ENCODE measurements around the gene ERAL1.

Gene ERAL1

GRCh38 chr17:28856028-28856574 lies 1.3 kb downstream of the ERAL1 start:
- Histone ChIP-seq H3K4me3 (replicated peaks; ENCODE audit: insufficient read depth, low read length) (no peak overlapping the region), H3K27ac (replicated peaks) (no peak overlapping the region), H3K27me3 (ENCODE audit: insufficient read depth, poor library complexity, severe bottlenecking) (no peaks in the 10 kb centered on the region)
- DNase-seq (ENCODE audit: low read depth in 1 of 2, low spot score in 1 of 2) = no peak
- TF ChIP-seq, protein P1, sequence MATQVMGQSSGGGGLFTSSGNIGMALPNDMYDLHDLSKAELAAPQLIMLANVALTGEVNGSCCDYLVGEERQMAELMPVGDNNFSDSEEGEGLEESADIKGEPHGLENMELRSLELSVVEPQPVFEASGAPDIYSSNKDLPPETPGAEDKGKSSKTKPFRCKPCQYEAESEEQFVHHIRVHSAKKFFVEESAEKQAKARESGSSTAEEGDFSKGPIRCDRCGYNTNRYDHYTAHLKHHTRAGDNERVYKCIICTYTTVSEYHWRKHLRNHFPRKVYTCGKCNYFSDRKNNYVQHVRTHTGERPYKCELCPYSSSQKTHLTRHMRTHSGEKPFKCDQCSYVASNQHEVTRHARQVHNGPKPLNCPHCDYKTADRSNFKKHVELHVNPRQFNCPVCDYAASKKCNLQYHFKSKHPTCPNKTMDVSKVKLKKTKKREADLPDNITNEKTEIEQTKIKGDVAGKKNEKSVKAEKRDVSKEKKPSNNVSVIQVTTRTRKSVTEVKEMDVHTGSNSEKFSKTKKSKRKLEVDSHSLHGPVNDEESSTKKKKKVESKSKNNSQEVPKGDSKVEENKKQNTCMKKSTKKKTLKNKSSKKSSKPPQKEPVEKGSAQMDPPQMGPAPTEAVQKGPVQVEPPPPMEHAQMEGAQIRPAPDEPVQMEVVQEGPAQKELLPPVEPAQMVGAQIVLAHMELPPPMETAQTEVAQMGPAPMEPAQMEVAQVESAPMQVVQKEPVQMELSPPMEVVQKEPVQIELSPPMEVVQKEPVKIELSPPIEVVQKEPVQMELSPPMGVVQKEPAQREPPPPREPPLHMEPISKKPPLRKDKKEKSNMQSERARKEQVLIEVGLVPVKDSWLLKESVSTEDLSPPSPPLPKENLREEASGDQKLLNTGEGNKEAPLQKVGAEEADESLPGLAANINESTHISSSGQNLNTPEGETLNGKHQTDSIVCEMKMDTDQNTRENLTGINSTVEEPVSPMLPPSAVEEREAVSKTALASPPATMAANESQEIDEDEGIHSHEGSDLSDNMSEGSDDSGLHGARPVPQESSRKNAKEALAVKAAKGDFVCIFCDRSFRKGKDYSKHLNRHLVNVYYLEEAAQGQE (IDR thresholded peaks at IDR 0.05; ENCODE audit: insufficient replicate concordance, low read depth) = no peak
- TF ChIP-seq GABPA (IDR thresholded peaks at IDR 0.05; ENCODE audit: low read depth) (no peak), POLR2AphosphoS5 (IDR thresholded peaks at IDR 0.05; ENCODE audit: low read depth) (no peak), SPI1 (IDR thresholded peaks at IDR 0.05; ENCODE audit: borderline replicate concordance, low read depth) (no peak)
- TF ChIP-seq, protein P2, sequence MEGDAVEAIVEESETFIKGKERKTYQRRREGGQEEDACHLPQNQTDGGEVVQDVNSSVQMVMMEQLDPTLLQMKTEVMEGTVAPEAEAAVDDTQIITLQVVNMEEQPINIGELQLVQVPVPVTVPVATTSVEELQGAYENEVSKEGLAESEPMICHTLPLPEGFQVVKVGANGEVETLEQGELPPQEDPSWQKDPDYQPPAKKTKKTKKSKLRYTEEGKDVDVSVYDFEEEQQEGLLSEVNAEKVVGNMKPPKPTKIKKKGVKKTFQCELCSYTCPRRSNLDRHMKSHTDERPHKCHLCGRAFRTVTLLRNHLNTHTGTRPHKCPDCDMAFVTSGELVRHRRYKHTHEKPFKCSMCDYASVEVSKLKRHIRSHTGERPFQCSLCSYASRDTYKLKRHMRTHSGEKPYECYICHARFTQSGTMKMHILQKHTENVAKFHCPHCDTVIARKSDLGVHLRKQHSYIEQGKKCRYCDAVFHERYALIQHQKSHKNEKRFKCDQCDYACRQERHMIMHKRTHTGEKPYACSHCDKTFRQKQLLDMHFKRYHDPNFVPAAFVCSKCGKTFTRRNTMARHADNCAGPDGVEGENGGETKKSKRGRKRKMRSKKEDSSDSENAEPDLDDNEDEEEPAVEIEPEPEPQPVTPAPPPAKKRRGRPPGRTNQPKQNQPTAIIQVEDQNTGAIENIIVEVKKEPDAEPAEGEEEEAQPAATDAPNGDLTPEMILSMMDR (IDR thresholded peaks at IDR 0.05; ENCODE audit: insufficient read depth, low read length) = no peak

- TF ChIP-seq, protein P1 (IDR thresholded peaks at IDR 0.05; ENCODE audit: insufficient replicate concordance, low read depth) = no peak
- TF ChIP-seq, protein P2 (IDR thresholded peaks at IDR 0.05; ENCODE audit: insufficient read depth, low read length) = no peak
- no peak for TF ChIP-seq POLR2AphosphoS5 (IDR thresholded peaks at IDR 0.05; ENCODE audit: low read depth)
- no peak for TF ChIP-seq GABPA (IDR thresholded peaks at IDR 0.05; ENCODE audit: low read depth)
- TF ChIP-seq SPI1 (IDR thresholded peaks at IDR 0.05; ENCODE audit: borderline replicate concordance, low read depth) = no peak
- no peak overlapping the region for H3K27ac ChIP-seq (replicated peaks)
- DNase-seq (ENCODE audit: low read depth in 1 of 2, low spot score in 1 of 2) = no peak
- no peak overlapping the region for H3K4me3 ChIP-seq (replicated peaks; ENCODE audit: insufficient read depth, low read length)
- H3K27me3 ChIP-seq (ENCODE audit: insufficient read depth, poor library complexity, severe bottlenecking) = no peaks in the 10 kb centered on the region
Measured at GRCh38 chr17:28857905-28858800, 3.3 kb downstream of the ERAL1 start.

GRCh38 chr17:28858801-28859355 lies 4.1 kb downstream of the ERAL1 start:
- TF ChIP-seq GABPA (IDR thresholded peaks at IDR 0.05; ENCODE audit: low read depth) = no peak
- TF ChIP-seq SPI1 (IDR thresholded peaks at IDR 0.05; ENCODE audit: borderline replicate concordance, low read depth) = no peak
- TF ChIP-seq POLR2AphosphoS5 (IDR thresholded peaks at IDR 0.05; ENCODE audit: low read depth) = no peak
- TF ChIP-seq, protein P1 (IDR thresholded peaks at IDR 0.05; ENCODE audit: insufficient replicate concordance, low read depth) = no peak
- TF ChIP-seq, protein P2 (IDR thresholded peaks at IDR 0.05; ENCODE audit: insufficient read depth, low read length) = no peak
- Histone ChIP-seq H3K27me3 (ENCODE audit: insufficient read depth, poor library complexity, severe bottlenecking) (no peaks in the 10 kb centered on the region), H3K27ac (replicated peaks) (no peak overlapping the region), H3K4me3 (replicated peaks; ENCODE audit: insufficient read depth, low read length) (no peak overlapping the region)
- DNase-seq (ENCODE audit: low read depth in 1 of 2, low spot score in 1 of 2) = no peak
